Measurements from ENCODE around the gene CALM3.

DNA sequence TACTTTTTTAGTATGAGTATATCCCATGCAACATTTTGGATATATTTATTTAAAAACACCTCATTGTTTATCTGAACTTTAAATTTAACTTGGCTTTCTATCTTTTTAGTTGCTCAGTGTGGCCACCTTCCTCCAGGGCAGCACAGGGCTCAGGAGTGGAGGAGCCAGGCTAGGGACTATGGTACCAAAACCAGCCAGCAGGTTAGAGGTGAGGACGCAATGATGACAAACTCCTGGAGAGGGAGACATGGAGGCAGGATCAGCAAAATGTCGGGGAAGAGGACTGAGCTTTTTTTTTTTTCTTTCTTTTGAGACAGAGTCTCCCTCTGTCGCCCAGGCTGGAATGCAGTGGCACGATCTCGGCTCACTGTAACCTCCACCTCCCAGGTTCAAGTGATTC, 29.6 kb upstream of the CALM3 start:
- no peak for TF ChIP-seq RCOR1 (IDR thresholded peaks at IDR 0.05; ENCODE audit: insufficient replicate concordance, low read length)
- TF ChIP-seq, protein P1, sequence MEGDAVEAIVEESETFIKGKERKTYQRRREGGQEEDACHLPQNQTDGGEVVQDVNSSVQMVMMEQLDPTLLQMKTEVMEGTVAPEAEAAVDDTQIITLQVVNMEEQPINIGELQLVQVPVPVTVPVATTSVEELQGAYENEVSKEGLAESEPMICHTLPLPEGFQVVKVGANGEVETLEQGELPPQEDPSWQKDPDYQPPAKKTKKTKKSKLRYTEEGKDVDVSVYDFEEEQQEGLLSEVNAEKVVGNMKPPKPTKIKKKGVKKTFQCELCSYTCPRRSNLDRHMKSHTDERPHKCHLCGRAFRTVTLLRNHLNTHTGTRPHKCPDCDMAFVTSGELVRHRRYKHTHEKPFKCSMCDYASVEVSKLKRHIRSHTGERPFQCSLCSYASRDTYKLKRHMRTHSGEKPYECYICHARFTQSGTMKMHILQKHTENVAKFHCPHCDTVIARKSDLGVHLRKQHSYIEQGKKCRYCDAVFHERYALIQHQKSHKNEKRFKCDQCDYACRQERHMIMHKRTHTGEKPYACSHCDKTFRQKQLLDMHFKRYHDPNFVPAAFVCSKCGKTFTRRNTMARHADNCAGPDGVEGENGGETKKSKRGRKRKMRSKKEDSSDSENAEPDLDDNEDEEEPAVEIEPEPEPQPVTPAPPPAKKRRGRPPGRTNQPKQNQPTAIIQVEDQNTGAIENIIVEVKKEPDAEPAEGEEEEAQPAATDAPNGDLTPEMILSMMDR (conservative IDR thresholded peaks at IDR 0.05; ENCODE audit: low read depth, low read length), result 0 out of 2 replicates have a peak, but pooled peaks have one; percentile 6
- no peak for TF ChIP-seq BHLHE40 (IDR thresholded peaks at IDR 0.05; ENCODE audit: low read depth, low read length)
- TF ChIP-seq RFX5 (IDR thresholded peaks at IDR 0.05; ENCODE audit: low read depth, low read length), result no peak
- no peak for TF ChIP-seq POLR2A (IDR thresholded peaks at IDR 0.05; ENCODE audit: low read depth, low read length)
- no peak for TF ChIP-seq CEBPB (IDR thresholded peaks at IDR 0.05; ENCODE audit: low read depth, low read length)
- no peak for TF ChIP-seq NFE2L2 (IDR thresholded peaks at IDR 0.05; ENCODE audit: low read depth, low read length)
- no peak for TF ChIP-seq MAFK (IDR thresholded peaks at IDR 0.05; ENCODE audit: low read depth, low read length)
- no peak for TF ChIP-seq CHD1 (IDR thresholded peaks at IDR 0.05; ENCODE audit: low read depth, low read length)
- no peak for TF ChIP-seq RAD21 (IDR thresholded peaks at IDR 0.05; ENCODE audit: low read length)
- no peak for TF ChIP-seq ELK1 (IDR thresholded peaks at IDR 0.05; ENCODE audit: borderline replicate concordance, low read depth, low read length)

All from IMR-90 (cell line).